CD4-positive, alpha-beta T cell treated with Interleukin-15 for 1 hour (primary cell): Measurements from ENCODE around the gene UBR4.

ENCODE experiments used
- DNase-seq: peaks from one replicate; pipeline ENCODE4 v3.0.0-alpha.2; 2020

Gene UBR4

DNA sequence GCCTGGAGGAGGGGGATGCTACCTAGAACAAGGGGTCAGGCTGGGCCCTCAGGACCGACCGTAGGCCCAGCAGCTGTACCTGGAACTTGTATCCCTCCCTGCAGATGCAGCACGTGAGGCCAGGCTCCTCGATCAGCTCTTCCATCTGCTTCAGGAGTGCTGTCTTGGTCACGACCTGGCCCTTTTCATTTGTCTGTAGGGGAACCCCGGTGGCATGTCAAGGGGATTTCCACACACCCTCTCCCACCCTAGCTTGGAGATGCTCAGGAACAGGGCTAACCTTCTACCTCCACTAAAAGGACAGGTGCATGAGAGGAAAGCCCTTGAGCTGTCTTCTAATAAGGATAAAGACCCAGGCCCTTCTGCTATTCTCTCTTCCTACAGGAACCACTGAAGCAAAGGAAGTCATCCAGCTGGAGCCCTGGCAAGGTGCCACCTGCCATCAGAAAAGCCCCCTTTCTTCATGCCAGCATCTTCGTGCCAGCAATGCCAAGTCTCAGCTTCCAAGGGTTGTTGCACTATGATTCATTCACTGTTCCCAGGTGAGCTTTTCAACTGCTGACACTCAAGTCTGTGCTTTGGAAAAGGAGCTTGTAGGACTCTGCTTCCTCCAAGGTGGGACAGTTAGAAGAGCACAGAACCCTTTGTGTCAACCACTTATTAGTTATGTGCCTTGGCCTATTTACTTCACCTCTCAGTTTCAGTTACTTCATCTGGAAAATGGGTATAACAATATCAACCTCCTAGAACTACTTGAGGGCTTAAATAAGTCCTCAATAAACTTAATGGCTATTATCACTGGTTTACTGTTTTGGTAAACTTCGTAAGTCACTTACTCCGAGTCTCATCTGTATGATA is 122.1 kb downstream of the UBR4 start:
- no peak for DNase-seq

DNA sequence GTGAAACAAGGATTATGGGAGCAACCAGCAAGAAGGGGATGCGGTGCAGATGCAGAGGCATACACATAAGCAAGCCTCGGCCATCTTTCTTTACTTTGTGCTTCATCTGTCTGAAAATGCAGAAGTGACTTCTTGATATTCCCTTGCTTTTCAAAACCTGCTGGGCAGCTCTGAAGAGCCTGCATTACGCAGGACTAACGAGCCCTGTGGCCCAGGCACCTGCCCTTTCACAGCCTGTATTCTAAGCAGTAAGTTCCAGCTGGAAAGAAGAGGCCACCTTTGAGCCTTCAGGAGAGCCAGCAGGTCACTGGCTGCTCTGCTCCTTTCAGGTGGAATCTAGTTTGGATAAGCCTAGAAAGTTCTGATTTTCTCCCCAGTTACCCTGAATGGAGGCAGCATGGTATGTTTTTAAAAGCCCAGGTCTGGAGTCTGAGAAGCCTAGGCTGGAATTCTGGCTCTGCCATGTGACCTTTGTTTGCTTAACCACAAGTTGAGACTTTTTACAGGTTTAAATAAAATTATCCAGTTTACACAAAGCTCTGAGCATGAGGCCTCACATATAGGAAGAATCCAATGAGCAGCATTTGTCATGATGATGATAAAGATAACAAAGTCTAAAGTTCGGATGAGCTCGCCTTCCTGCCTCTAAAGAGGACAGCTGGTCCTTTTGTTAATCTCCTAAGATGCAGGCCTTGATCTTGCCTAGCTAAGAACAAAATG is 122.9 kb downstream of the UBR4 start:
- no peak for DNase-seq

DNA sequence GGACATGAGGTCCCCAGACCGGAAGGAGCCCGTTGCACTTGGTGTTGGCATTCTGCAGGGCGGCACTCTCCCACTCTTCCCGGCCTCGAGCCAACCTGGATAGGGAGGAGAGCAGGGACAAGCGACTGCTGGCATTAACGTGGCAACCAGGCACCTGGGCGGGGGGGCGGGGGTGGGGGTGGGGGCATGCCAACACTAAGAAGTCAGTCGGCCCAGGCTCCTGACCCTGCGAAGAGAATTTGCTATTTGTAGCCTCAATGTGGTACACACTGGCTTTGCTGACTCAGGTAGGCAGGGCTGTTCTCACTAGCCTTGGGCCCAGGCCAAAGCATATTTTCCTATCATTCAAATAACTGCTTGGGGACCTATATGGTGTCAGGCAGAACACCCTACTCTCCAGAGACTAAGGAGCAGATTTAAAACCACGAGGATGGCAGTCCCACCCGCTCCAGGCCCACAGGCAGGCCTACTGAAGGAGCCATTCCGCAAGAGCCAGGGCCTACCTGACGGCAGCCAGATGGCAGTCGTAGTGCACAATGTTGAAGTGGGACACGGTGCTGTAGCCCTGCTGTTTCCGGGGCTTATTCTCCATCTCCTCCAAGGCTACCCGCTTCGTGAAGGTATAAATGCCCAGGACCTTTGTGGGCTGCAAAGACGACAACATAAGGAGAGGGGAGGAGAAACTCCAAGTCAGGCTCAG is 123.7 kb downstream of the UBR4 start:
- DNase-seq = no peak

DNA sequence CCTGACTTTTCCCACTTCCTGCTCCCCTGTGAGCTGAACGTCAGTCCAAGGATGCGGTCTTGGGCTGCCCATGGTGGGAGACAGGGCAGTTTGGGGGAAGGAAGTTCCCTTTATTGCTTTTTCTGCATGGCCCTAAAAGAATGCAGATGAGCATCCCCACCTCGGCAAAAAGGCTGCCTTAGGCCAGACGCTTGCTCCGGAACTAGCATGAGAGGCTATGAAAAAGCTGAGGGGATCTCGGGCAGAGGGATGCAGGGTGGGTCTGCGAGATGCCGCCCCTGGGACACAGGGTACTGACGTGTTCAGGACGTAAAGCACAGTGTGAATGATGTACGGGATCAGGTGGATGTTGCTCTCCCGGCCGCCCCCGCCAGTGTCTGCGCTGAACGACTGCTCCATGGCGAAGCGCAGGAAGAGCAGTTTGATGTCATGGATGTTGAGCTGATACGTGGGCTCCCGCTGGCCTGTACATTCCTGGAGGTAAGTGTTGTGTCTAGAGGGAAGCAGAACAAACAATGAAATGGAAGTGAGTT is 125.8 kb downstream of the UBR4 start:
- no peak for DNase-seq

DNA sequence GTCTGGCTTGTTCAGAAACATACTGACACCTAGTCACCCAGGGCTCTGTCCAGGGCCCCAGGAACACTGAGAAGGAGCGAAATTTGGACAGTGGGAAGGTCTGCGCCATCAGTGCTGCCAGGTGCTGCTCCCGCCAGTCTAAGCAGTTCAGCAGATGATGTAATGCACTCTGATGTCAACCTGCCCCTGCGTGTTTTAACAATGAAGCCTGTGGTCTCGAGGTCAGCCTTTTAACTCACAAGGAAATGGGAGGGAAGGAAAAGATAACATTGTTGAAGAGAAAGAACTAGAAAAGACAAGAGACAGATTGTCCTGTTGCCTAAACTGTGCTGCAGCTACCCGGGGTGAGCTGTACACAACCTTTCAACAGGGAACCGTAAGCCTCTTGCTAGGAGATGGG is 127.0 kb downstream of the UBR4 start:
- no peak for DNase-seq

DNA sequence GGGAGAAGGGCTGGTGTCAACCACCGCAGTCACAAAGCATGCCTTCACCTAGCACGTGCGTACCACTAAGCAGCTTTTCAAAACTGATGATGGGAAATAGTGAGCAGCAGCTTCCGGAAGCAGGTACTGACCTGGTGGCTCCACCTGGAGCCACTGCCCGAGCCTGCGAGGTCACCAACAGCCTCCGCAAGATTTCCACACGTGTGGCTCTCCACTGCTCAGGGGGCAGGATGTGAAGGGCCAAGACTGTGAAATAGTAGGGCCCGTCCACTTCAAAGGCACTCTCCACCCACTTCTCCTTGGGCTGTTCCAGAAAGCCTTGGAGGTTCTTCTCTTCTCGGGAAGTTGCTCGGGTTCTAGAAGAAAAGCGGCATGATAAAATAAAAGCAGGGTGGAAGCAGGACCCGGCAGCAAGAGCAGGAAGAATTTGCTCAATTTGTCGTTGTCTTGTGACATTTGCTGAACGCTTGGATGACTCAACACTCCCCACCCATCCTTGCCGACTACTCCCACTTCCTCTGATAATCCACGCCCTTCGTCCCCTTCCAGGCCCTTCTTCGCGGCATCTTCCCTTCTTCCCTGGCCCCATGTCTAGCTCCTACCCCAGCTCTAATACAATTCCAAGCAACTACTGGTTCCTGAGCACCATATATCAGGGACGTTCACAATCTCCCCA is 128.7 kb downstream of the UBR4 start:
- peak; percentile 51 for DNase-seq

DNA sequence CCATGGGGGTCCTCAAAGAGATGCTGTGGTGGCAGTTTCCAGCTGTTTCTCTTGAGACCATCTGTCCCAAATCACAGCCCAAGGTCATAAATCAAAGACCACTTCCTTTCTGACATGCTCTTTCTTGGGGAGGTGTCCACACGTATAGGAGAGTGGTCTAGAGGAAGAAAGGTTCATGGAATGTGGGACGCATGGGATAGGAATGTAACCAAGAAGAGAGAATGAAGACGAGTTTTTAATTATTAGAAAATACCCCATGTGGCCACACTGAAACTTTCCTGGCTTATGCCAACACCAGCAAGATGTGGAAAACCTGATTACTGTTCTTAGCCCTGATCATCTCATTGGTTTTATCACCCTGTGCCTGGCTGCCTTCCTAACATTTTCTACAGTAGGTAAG is 129.3 kb downstream of the UBR4 start:
- no peak for DNase-seq

DNA sequence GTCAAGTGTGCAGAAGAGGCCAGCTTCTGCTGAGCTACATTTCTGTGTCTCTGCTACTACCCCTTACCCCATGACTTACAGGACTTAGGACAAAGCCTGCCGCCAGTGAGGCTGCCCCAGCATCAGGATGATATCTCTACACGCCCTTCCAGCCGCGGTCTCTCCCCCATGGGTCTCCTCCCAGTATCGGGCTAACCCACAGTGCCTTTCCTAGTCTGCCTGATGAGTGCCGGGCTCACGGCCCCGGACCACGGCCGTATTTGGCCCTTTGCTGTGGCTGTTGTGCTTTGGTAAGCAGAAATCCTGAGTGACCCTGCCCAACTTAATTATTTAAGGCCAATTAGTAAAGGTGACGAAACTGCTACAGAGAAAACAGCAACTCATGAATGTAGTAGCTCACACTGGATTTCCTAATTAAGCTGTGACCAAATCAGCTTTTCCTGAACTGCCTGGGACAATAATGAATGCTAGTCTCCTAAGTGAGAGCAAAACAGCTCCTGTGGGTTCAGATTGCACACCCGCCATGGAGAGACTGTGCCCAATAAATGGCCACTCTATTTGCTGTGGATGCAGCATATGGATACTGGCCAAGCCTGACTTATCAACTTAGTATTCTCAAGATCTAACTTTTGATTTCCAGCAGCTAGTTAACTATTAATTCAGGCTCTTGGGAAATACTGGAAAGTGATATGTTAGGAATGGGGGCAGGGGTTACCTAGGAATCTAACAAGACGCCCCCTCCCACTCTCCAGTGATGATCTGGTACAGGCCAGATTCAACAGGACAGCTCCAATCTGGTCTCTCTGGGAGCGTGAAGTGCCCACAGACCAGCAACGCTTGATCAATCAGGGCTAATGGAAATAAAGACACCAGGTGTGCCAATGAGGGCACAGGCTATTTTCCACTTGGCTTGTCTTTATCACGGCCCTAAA is 130.3 kb downstream of the UBR4 start:
- DNase-seq = no peak

DNA sequence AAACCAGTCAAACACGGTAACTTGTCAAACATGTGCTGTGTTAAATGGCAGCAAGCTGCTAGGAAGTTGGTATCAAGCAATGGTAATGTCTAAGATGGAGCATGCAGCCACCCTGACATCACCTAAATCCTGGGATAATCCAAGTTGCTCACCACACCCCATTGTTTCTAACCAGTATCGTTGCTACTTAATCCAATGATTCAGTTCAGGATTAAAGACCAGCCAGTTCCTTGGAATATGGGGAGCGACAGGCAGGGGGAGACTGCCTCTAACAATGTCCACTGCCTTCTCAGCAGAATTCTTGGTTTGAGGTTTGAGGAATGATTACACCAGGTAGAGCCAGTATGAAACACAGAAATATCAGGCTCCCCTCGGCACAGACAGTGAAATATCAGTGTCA is 131.5 kb downstream of the UBR4 start:
- DNase-seq = no peak

DNA sequence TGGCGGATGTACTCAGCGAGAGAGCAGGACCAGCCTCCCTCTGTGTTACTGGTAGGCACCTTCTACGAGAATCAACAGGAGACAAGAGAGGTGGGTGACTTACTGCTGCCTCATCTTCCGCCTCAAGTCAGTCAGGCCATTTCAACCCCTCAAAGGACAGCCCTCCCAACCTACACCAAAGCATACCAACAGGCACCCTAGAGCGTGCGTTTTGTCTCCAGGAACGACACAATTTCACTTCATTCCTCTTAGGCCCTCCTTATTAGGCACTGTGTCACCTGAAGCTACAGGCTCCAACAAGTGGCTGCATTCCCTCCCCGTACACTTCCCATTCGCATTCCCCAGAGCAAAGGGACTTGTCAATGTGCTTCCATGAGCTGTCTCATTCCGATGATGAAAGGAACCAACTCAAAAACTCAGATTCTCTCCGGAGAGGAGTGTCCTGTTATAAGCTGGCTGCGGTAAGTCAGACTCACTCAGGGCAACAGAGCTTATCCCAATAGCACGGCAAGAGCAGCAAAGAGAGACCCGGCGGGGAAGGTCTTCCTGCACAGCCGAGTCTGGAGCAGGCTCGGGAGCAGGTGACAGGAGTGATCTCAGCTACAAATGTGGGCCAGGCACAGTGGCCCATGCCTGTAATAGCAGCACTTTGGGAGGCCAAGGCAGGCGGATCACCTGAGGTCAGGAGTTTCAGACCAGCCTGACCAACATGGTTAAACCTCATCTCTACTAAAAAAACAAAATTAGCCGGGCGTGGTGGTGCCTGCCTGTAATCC is 133.0 kb downstream of the UBR4 start:
- DNase-seq = no peak

DNA sequence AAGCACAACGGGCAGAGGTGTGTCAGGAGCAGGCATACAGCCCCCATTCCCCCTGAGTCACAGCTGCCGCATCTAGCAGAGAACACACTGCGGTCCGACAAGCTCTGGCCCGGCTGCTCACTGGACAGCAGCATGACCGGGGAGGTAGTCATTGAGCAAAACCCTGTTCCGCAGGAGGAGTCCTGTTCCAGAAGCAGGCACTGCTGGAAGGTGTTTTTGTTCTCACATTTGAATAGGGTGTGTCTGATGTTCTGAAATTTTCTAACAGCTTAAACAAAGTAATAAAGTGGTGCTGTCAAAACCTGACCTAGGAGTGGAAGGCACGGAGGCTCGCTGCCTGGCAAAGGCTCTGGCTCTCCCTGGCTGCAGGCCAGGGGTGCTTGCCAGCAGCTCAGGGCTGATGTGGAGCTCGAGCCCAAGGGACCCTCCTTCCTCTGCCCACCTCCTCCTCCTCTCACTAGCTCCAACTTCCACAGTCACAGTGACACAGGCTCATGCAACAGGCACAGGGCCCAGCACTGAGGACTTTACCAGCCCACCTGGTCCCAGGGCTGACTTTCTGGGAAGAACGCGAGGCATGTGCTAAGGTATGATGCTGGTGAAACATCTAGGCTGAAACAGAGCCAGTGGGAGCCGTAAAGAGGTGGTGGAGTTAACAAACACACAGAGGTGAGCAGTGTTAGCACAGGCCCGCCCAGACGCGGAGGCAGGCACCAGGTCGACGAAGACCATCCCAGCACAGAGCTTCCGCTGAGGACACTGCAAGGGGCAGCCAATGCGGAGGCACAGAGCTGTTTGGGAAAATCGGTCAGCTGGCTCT is 135.0 kb downstream of the UBR4 start:
- no peak for DNase-seq

DNA sequence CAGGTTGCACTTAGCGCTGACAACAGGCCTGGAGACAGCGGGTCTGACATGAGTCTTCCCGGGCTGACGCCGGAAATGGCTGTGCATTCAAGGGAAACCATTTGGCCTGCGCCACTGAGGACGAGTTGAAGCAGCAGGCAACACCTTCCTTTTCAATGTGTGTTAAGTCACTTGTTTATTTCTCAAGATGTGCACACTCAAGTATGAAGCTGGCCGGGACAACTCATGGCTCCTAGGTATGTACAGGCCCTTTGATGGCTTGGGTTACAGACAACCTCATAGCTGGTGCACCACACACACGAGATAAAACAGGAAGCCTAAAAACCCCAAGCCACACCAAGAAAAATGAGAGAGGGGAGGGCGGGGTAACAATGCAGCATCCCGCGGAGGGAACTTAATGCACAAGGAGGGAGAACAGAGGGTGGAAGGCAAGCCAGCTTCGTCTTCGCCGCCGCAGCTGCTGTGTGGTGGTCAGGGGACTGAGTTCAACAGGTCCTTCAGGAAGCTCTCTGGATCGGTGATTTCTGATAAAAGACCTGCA is 135.6 kb downstream of the UBR4 start:
- peak; percentile 65 for DNase-seq

DNA sequence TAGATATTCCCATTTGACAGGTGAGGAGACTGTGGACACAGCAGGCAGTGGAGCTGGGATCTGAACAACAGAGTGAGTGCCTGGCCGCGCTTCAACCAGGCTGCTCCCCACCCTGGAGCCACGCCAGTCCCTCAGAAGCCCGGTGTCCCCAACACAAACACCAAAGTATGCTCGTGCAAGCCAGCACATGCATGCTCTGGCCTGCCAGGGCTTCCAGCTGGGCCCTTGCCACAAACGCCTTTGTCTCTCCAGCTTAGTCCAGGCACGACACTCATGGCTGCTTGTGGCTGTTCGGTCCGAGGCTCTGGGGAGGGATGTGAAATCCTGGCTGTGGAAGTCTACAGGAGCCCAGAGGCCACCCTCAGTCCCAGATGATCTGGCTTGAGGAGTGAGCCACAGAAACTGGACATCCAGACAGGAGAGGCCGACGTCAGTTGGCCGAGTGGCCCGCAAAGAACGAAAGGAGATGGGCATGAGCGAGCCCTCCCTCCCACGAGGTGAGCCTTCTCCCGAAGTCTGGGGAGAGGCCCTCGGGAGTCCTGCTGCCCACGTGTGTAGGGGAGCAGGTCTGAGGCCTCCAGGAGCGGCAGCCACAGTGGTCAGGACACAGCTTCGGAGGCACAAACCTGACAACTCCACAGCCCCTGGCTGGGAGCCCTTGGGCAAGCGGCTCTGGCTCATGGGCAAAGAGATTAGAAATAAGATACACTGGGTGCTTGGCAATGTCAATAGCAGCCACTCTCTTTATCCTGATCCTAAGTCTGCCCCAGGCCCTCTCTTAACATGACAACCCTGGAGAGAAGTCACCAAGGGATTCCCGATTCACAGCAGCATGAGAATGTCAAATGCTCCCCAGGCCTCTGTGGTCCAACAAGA is 136.5 kb downstream of the UBR4 start:
- DNase-seq = no peak

DNA sequence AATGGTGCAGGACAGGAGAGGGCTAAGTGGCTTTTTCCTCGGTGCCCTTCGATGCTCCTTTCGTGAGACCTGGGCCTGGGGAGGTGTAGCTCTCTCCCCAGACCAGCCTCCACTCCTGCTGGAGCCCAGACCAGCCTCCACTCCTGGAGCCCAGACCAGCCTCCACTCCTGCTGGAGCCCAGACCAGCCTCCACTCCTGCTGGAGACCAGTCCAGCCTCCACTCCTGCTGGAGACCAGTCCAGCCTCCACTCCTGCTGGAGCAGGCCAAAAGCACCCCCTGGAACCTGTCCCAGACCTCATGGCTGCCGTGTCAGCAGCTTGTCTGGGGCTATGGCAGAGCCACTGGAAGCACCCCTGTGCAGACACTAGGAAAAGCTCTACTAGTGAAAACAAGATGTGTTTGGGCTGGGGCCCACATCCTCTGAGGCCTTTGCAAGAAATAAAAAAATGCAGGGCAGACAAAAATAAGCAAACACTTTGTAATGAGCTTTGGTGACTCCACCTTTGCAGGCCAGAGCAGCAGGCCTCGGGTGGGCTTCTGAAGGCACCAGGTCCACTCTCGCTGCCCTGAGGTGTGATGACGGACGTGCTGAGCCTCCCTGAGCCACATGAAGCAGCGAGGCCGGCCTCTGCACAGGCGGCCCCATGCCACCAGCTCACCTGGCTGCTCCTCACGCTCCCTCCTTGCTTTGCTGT is 137.6 kb downstream of the UBR4 start:
- DNase-seq = no peak

DNA sequence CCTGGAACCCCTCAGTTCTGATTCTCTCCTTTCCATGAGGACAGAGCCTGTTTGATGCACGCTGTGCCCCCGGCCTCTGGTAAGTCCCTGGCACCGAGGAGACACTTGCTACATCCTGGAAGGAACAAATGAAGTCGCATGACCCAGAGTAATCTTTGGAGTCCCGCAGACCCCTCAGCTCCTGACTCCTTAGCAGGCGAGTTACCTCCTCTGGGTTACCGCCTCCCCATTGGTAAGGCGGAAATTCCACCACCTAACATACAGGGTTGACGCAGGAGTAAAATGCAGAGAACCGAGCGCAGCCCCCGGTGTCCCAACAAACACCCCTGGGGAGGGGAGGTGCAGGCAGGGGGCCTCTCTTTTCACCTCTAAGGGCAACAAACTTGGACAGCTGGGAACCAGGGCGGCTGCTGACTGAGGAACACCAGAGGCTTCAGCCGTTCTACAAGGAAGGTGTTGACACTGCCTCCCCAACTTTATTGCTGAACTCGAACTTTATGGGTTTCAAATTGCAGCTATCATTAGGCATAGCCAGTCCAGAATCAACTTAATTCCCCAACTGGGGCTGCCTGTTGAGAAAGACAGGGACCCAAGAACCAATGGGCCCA is 138.3 kb downstream of the UBR4 start:
- no peak for DNase-seq

DNA sequence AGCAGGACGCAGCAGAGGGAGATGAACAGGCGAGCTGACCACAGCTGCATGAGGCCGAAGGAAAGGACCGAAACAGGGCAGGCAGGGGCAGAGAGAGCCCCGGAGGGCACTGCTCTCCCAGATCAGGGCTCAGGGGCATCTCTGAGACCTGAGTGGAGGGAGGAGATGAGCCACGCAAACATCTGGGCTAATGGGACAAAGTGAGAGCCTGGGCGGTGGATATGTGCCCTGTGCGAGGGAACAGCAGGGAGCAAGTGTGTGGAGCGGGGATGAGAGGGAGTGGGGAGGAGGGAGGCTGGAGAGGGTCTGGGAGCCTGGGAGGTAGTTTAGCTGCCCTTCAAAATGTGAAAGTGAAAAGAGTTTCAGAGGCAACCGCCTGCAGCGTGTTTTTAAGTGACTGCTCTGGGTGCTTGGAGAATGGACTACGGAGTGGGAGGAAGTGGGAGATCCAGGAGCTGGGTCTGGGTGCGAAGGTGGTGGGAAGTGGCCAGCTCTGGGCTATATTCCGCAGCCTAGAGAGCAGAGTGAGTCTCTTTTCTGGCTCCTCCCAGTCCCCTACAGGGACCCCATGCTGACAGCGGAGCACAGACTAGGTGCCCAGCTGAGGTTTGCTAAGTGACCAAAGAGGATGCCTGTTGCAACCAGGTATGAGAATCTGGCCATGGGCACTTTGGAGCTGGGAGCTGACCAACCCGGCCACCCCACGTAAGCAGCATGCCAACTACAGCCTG is 139.0 kb downstream of the UBR4 start:
- no peak for DNase-seq

DNA sequence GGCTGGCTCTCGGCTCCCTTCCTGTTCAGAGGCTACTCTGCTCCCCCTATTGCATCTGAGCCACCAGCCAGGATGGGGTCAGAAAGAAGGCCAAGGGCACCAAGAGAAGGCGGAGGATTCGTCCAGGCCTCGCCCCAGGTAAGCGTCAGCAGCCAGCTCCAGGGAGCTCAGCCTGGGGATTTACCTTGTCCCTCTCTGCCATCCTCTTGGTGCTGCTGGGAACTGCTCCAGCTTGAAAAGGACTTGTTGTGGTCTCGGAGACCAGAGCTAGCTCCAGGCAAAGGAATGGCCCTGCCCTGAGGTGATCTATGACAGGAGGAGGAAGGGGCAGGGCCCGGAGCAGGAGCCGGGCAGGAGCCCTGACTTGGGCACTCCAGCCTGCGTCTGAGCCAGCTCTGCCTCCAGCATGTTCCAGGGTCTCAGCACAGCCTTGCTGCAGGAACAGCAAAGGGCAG is 139.8 kb downstream of the UBR4 start:
- no peak for DNase-seq
